Inflammatory macrophage treated with lipopolysaccharide for 4 hours (primary cell): ENCODE measurements around the gene CD52.

Experiments
- DNase-seq: peaks from one replicate; pipeline ENCODE4 v3.0.0-alpha.2; 2020

The CD52 gene

GRCh38 chr1:26335774-26336476 is 18.2 kb downstream of the CD52 start:
- DNase-seq: peak; percentile 42

- DNase-seq: no peak
These were observed 18.9 kb downstream of the CD52 start for GRCh38 chr1:26336477-26337205.

GRCh38 chr1:26337206-26337535 is 19.4 kb downstream of the CD52 start:
- no peak for DNase-seq

DNA sequence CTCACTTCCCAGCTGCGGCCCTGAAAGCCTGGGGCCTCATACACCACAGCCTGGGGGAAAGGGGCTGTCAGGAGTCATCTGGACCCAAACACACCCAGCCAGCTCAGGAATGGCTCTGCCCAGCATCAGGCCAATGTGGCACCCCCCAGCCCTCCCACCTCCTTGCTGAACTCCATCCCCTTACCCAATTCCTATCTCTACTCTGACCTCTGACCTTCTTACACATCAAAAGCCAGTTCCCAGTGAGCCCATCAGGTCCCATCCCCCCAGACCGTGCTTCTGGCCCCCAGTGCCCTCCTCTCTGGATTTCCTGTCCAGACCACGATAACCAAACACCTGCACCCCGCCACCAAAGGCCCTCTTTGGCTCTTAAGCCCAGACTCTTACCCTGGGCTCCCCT is 19.9 kb downstream of the CD52 start:
- no peak for DNase-seq

DNA sequence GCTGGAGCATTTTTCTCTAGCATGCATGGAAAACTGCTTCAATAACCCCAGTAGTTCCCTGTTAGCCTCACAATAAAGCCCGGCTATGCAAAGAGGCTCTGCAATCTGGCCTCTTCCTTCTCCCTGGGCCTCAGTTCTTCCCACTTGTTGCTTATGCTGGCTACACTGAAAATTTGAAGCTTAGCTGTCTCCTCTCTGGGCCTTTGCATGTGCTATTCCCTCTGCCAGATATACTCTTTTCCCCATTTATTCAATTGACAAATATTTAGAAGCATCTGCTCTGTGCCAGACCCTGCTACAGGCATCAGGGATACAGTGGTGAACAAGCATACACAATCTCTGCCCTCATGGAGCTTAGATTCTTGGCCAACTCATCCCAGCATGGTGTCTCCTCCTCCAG is 20.9 kb downstream of the CD52 start:
- DNase-seq: no peak

GRCh38 chr1:26340047-26340481 is 22.3 kb downstream of the CD52 start:
- no peak for DNase-seq

DNA sequence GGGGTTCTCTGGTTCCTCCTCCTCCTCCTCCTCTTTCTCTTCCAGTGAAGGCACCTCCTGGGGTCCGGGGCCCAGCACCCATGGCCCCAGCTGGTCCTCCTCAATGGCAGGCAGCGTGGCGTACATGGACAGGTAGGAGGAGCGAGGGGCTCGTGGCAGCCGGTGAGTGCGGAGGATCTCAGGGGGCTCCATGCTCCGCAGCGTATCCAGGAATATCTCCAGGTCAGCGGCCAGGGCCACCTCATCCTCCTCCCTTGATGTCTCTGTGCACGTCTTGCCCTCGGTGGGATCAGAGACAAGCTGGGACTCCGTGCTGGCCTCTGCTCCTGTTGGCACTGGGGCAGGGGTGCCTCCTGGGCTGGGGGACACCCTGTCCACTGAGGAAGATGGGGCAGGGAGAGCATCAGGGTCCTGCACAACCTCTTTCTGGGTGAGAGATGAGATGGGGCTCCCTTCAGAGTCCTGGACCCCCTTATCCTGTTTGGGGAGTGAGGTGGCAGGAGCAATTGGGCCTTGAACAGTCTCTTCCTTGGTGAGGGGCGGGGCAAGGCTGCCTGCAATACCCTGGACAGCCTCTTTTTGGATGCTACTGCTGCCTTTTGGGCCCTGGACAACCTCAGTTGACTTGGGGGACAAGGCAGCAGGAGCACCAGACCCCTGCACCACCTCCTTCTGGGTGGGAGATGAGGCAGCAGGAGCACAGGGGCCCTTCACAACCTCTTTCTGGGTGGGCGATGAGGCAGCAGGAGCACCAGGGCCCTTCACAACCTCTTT is 26.6 kb downstream of the CD52 start:
- DNase-seq: no peak

- DNase-seq: no peak
These were observed 28.0 kb downstream of the CD52 start for GRCh38 chr1:26345718-26346117.

GRCh38 chr1:26346274-26347033 is 28.7 kb downstream of the CD52 start:
- DNase-seq: no peak

DNA sequence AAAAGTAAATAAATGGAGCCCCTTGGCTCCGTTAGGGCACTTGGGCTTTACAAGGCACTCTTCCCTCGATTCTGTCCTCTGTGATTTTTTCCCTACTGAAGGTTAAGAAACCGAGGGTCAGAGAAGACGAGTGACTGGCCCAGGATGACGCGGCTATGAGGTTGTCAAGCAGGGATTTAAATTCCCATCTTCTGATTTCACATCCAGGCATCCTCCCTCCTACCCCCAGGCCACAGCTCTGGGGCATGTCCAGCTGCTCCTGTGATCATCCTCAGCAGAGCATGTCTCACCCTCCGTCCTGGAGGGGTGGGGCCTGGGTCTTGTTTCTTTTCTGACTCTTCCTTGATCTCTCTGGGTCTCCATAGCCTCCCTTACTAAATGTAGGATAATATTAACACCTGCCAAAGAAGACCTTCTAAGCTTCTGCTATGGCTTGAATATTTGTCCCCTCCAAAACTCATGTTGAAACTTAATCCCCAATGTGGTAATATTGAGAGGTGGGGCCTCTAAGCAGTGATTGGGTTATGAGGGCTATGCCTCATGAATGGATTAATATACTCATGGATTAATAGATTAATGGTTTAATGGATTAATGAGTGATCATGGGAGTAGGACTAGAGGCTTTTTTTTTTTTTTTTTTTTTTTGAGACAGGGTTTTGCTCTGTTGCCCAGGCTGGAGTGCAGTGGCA is 31.6 kb downstream of the CD52 start:
- no peak for DNase-seq

GRCh38 chr1:26349877-26350244 is 32.1 kb downstream of the CD52 start:
- DNase-seq: no peak

DNA sequence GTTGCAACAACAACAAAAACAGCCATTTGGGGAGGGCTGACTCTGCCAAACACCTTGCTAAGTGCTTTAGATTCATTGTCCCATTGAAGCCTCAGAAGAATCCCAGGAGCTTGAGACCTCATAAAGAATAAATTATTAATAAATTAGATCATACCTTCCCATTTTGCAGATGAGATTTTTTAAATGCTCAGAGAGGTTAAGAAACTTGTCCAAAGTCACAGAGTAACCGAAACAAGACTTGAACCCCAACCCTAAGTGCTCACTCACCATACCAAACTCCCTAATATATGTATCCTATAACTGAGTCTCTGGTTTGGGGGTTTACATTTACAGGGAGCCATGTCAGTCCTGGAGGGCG is 32.6 kb downstream of the CD52 start:
- no peak for DNase-seq

DNA sequence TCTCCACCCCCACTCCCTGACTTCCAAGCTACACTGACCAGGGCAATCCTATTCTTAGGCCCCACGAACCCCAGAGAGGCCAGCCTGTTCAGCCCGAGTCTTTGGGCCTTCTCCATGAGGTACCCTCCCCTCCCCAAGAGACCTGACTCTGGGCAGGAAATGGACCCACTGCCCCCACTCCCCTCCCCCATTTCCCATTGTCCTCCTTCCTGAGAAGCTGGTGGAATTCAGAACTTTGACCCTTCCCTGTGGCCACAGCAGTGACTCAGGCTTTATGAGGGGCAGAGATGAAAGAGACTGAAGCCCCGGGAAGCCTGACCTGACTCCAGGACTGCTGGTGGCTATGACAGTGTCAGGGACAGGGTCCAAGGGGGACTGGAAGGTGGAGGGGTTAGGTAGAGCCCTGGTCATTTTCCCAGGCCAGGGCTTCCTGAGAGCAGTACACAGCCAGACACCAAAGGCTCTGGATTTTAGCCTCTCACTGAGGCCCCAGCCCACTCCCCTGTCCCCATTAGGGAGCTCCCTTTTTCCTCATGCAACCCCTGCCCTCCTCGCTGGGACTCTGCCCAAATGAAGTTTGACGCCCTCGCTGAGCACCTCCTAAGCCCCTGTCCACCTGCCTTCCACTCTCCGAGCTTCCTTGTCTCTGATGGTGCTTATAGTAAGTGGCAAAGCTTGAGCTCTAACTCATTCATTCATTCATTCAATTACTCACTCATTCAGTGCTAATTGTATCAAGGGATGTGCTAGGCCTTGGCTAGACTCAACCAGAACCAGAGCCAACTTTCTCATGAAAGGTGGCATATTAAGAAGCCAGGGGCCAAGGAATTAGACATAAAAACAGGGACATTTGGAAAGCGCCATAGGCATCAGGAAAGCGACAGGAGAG is 33.2 kb downstream of the CD52 start:
- DNase-seq: no peak

GRCh38 chr1:26351590-26352337 is 34.0 kb downstream of the CD52 start:
- no peak for DNase-seq

DNA sequence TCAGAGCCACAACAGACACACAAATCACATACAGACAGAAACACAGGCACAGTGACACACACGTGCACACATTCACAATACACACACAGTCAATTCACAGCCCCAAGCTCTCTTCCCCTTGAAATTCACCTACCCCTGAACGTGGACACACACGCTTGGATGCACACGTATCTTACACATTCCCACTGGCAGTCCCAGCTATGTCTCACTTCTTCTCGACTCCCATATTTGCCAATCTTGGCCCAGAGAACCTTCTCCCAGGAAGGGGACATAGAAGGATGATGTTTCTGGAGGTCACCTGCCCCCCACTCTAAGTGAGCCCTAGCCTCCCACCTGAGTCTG is 34.6 kb downstream of the CD52 start:
- DNase-seq: no peak

DNA sequence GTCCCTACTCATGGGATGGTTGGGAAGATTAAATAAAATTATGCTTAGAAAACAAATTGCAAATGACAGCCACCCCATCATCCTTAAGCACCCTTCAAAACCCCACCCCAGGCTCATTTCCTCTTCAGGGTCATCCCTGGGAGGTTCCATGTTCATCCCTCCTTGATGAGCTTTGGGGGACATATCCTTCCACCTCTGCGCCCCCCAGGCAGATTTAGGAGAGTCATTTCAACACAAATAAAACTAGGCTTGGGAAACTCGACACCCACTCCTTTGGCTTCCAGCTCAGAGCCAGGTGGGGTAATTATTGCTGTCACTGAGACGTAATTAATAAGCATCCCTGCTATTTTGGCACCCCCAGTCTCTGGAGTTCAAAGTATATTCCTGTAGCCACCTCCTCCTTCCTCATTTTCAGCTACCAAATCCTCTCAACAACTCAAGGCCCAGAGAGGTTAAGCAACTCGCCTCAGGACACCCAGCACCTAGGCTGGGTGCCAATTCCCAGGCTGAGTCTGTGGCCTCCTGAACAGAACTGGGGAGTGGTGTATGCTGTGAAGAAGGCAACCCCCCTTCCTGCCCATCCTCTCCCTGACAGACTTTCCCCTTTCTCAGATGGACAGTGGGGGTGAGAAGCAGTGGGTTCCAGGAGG is 35.6 kb downstream of the CD52 start:
- no peak for DNase-seq

DNA sequence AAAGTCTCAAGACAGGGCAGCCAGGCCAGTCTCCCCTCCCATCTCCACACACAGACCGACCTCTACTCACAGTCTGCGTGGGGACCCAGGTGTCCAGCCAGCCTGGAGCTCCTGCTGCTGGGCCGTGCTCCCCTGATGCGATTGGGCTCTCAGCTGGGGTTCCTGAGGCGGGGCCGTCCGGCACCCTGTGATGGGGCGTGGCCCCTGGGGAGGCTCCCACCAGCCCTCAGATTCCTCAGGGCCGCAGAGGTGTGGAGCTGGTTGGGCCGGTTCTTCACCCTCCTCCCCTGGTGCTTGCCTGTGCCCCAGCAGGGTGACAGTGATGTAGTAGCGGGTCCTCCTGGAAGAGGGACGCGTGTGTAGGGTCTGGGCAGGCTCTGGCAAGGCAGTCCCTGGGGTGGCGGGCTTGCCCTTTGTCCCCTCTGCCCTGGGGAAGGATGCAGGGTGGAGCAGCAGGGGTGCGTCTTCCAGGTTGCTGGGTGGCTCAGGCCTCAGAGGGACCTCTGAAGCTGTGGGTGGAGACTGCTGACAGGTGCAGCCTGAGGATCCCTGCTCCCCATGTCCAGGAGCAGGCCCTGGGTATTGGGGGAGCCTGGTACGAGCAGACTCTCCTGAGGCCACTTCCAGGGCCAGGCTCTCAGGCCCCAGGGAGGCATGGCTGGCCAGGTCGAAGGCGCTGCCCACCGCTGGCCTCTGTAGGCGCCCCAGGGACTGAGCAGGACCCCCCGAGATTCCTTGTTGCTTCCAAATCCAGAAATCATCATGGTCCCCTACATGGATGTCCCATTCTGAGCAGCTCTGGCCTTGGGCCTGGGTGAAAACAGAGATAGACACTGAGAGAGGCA is 36.4 kb downstream of the CD52 start, which contains the start of gene CRYBG2:
TSS of gene CRYBG2 (minus strand) at position 155 of the 845 bp plus-strand sequence. CDS start 7,473 bp downstream, outside the sequence.
- DNase-seq: no peak

GRCh38 chr1:26354972-26355371 is 37.2 kb downstream of the CD52 start:
- DNase-seq: no peak

- DNase-seq: no peak
These were observed 38.3 kb downstream of the CD52 start for GRCh38 chr1:26356106-26356505.
